Measurements from ENCODE around the gene CNTNAP2. TPM values are rescaled to one million over a fixed set of nuclear protein-coding genes. Genes with fewer than 3 reads are reported as not detected.

Gene CNTNAP2
- total RNA-seq, 1 experiment from 2014 or later: 0.03 TPM

GRCh38 chr7:146647445-146647844 lies 530.8 kb downstream of the CNTNAP2 start:
- no TSS peak for BruUV-seq (replicated peaks)
- Histone ChIP-seq H3K9me3 (ENCODE audit: control insufficient read depth, insufficient read depth, low read depth, low read length) (no peaks in the 10 kb centered on the region), H3K4me3 (ENCODE audit: low read depth in 2 of 2, low read length in 2 of 2) (no peak overlapping the region), H3K4me1 (ENCODE audit: control insufficient read depth, insufficient read depth, low read length) (no peaks in the 10 kb centered on the region), H3K36me3 (ENCODE audit: control insufficient read depth, insufficient read depth, low read length) (no peaks in the 10 kb centered on the region), H3K27me3 (ENCODE audit: control insufficient read depth, insufficient read depth, low read length) (no peaks in the 10 kb centered on the region), H3K27ac (ENCODE audit: low read length) (no peak overlapping the region)
- ATAC-seq: no peak
- in situ Hi-C loops (cut with HindIII; ENCODE audit: low pct_unique_long_range_greater_than_20kb, low sequenced_read_pairs) (no loop called here), intact Hi-C loops (cut with micrococcal nuclease; ENCODE audit: unreplicated experiment) (no loop called here)
- ChIA-PET POLR2A (no interaction called here), CTCF (no interaction called here)
- DNase-seq (ENCODE audit: low read depth, low spot score): no peak
- TF ChIP-seq, protein P1, sequence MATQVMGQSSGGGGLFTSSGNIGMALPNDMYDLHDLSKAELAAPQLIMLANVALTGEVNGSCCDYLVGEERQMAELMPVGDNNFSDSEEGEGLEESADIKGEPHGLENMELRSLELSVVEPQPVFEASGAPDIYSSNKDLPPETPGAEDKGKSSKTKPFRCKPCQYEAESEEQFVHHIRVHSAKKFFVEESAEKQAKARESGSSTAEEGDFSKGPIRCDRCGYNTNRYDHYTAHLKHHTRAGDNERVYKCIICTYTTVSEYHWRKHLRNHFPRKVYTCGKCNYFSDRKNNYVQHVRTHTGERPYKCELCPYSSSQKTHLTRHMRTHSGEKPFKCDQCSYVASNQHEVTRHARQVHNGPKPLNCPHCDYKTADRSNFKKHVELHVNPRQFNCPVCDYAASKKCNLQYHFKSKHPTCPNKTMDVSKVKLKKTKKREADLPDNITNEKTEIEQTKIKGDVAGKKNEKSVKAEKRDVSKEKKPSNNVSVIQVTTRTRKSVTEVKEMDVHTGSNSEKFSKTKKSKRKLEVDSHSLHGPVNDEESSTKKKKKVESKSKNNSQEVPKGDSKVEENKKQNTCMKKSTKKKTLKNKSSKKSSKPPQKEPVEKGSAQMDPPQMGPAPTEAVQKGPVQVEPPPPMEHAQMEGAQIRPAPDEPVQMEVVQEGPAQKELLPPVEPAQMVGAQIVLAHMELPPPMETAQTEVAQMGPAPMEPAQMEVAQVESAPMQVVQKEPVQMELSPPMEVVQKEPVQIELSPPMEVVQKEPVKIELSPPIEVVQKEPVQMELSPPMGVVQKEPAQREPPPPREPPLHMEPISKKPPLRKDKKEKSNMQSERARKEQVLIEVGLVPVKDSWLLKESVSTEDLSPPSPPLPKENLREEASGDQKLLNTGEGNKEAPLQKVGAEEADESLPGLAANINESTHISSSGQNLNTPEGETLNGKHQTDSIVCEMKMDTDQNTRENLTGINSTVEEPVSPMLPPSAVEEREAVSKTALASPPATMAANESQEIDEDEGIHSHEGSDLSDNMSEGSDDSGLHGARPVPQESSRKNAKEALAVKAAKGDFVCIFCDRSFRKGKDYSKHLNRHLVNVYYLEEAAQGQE (IDR thresholded peaks at IDR 0.05; ENCODE audit: insufficient read depth in 1 of 2, low read depth in 2 of 2, low read length in 1 of 2): no peak
- TF ChIP-seq, protein P2, sequence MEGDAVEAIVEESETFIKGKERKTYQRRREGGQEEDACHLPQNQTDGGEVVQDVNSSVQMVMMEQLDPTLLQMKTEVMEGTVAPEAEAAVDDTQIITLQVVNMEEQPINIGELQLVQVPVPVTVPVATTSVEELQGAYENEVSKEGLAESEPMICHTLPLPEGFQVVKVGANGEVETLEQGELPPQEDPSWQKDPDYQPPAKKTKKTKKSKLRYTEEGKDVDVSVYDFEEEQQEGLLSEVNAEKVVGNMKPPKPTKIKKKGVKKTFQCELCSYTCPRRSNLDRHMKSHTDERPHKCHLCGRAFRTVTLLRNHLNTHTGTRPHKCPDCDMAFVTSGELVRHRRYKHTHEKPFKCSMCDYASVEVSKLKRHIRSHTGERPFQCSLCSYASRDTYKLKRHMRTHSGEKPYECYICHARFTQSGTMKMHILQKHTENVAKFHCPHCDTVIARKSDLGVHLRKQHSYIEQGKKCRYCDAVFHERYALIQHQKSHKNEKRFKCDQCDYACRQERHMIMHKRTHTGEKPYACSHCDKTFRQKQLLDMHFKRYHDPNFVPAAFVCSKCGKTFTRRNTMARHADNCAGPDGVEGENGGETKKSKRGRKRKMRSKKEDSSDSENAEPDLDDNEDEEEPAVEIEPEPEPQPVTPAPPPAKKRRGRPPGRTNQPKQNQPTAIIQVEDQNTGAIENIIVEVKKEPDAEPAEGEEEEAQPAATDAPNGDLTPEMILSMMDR (IDR thresholded peaks at IDR 0.05): no peak
- TF ChIP-seq TCF7L2 (IDR thresholded peaks at IDR 0.05; ENCODE audit: low read depth, low read length) (no peak), POLR2AphosphoS5 (IDR thresholded peaks at IDR 0.05; ENCODE audit: low read depth, low read length) (no peak), SIN3A (IDR thresholded peaks at IDR 0.05; ENCODE audit: borderline replicate concordance, insufficient read depth, low read depth, low read length) (no peak)

DNA sequence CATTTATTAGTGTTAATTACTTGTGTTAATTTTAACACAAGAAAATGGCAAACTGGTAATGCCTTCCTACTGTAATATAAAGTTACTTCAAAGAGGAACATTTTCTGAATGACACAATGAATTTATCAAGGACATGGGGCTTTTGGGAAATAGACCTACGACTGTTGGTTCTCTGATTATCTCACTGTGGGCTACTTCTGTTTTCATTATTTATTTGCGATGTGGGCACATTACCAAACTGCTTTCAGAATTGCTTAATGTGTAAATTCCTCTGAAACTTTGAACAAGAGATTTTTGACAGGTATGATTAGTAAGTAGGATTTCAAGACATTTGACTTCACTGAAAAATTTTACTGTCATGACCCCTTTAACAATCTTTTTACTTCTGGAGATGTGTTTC lies 535.6 kb downstream of the CNTNAP2 start:
- Histone ChIP-seq H3K27me3 (ENCODE audit: control insufficient read depth, insufficient read depth, low read length) (no peaks in the 10 kb centered on the region), H3K36me3 (ENCODE audit: control insufficient read depth, insufficient read depth, low read length) (no peaks in the 10 kb centered on the region), H3K4me3 (ENCODE audit: low read depth in 2 of 2, low read length in 2 of 2) (no peak overlapping the region), H3K9me3 (ENCODE audit: control insufficient read depth, insufficient read depth, low read depth, low read length) (no peaks in the 10 kb centered on the region), H3K4me1 (ENCODE audit: control insufficient read depth, insufficient read depth, low read length) (no peaks in the 10 kb centered on the region), H3K27ac (ENCODE audit: low read length) (no peak overlapping the region)
- in situ Hi-C loops (cut with HindIII; ENCODE audit: low pct_unique_long_range_greater_than_20kb, low sequenced_read_pairs) (no loop called here), intact Hi-C loops (cut with micrococcal nuclease; ENCODE audit: unreplicated experiment) (no loop called here)
- no TSS peak for BruUV-seq (replicated peaks)
- ChIA-PET POLR2A (no interaction called here), CTCF (no interaction called here)
- DNase-seq (ENCODE audit: low read depth, low spot score) (no peak), ATAC-seq (no peak)
- no peak for TF ChIP-seq SIN3A (IDR thresholded peaks at IDR 0.05; ENCODE audit: borderline replicate concordance, insufficient read depth, low read depth, low read length)
- TF ChIP-seq POLR2AphosphoS5 (IDR thresholded peaks at IDR 0.05; ENCODE audit: low read depth, low read length): no peak
- TF ChIP-seq, protein P1 (IDR thresholded peaks at IDR 0.05; ENCODE audit: insufficient read depth in 1 of 2, low read depth in 2 of 2, low read length in 1 of 2): no peak
- no peak for TF ChIP-seq TCF7L2 (IDR thresholded peaks at IDR 0.05; ENCODE audit: low read depth, low read length)
- TF ChIP-seq, protein P2 (IDR thresholded peaks at IDR 0.05): no peak
